Measurements from ENCODE around the gene HDAC7.

DNA sequence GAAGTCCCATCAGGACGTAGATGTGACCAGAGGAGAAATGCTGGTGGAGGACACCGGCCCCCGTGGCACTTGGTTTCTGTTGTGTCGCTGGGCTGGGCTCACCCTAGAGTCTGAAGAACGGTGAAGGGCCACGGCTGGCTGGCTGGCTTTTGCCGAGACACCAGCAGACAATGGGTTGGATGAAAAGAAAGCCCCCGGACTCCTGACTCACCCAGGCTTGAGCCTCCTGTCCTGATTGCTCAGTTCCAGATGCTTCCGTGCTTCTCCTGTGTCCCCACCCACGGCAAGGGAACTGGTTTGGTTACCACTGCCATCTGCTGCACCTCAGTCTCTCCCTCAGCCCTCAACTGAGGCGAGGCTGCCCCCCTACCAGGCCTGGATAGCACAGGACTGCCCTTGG lies 84.1 kb downstream of the HDAC7 start:
- TF ChIP-seq, protein P1, sequence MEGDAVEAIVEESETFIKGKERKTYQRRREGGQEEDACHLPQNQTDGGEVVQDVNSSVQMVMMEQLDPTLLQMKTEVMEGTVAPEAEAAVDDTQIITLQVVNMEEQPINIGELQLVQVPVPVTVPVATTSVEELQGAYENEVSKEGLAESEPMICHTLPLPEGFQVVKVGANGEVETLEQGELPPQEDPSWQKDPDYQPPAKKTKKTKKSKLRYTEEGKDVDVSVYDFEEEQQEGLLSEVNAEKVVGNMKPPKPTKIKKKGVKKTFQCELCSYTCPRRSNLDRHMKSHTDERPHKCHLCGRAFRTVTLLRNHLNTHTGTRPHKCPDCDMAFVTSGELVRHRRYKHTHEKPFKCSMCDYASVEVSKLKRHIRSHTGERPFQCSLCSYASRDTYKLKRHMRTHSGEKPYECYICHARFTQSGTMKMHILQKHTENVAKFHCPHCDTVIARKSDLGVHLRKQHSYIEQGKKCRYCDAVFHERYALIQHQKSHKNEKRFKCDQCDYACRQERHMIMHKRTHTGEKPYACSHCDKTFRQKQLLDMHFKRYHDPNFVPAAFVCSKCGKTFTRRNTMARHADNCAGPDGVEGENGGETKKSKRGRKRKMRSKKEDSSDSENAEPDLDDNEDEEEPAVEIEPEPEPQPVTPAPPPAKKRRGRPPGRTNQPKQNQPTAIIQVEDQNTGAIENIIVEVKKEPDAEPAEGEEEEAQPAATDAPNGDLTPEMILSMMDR (conservative IDR thresholded peaks at IDR 0.05 in 1 of 2, IDR thresholded peaks at IDR 0.05 in 1 of 2; ENCODE audit: extremely low read depth in 1 of 2, insufficient read depth in 1 of 2, low read depth in 1 of 2, low read length in 2 of 2) = no peak
- no peak for TF ChIP-seq EZH2 (IDR thresholded peaks at IDR 0.05; ENCODE audit: borderline replicate concordance, low read length)

All from mammary epithelial cell (primary cell).